HG03460 (cell line): ENCODE data around the gene CHAF1A.
A peak's percentile ranks its signal among the peaks of the same experiment; 100 is the strongest.

Experiments used
- ATAC-seq: cut with Tn5 transposase; IDR thresholded peaks from one replicate; pipeline ENCODE4 v1.9.1; 2021; ENCODE audit not compliant: unreplicated experiment

CHAF1A gene

DNA sequence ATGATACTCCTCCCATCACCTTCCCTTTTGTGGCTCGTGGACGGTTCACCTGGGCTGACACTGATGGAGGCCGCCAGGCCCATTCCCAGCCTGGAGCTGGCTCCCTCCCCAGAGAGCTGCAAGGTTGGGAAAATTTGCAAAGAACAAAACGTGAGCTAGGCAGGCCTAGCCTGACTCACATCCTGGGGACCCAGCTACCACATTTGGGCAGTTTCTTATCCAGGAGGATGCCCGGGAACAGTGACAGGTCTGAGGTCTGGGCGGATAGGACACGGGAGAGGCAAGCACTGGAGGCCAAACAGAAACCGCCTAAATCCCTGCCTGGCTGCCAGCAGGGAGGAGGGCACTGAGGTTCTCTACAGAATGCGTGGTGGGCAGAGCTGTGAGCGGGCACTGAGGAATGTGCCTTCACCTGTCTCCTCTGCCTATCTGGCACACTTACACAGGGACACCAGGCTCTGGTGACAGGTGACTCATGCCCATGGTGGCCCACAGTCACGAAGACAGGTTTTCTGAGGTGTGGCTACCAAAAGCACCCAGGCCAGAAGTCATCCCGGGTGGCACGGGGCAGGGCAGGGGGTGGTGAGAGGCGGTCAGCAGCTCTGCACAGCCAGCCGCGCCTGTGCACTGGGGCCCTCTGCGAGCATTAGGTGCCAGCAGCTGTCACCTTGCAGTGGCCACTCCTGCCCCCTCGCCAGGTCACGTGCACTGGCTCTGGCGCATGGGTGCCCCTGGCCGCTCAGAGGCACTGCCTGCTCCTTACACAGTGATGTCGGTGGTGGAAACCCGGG lies 25.3 kb upstream of the CHAF1A start:
- ATAC-seq = no peak

DNA sequence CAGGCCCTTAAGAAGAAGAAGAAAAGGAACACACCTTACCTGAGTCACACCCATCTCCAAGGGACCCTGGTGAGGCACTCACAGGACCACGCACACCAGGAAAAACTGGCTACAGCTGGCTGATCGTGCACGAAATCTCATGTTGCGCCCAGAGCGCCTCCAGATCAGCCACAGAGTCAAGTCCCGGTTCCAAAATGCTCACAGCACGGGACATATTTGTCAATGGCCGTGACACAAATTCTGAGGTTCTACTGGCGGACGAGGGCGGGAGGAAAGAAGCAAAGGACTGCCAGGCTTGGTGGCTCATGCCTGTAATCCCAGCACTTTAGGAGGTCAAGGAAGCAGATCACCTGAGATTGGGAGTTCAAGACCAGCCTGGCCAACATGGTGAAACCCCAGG lies 23.6 kb upstream of the CHAF1A start:
- no peak for ATAC-seq

DNA sequence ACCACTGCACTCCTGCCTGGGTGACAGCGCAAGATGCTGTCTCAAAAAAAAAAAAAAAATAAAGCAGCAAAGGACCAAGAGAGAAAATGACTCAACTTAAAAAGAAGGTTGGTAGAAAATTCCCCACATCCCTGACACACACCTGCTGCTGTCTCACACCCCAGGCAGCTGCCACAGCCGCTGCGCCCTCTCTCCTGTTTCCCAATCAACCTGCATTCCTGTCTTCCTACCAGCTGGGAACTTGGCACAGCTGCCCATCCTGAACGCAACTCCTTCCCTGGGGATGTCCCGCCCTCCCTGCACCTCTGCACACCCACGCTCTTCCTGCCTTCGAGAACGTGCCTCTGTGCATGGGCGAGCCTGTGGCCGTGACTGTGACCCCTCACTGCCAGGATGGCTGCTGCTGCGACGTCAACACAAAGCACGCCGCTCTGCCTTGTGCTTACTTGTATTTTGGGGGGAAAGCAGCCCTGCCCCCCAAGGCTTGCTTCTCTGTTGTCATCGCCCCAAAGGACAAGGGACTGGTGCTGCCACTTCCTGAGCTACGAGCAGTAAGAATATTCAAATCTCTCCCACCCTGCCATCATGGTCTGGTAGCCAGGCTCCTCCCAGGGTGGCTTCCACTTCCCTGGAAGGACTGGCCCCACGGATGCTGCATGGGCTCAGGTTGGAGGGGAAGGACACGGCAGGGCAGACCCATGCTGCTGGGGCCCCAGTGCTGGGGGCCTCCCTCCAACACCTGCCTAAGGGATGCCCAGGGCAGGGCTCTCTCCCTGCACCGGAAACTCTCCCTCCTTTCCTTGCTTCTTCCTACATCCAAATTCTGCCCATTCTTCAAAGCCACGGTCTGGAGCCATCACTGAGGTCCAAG lies 22.8 kb upstream of the CHAF1A start:
- ATAC-seq = no peak

- ATAC-seq = no peak
Measured at GRCh38 chr19:4380254-4380727, 22.1 kb upstream of the CHAF1A start.

GRCh38 chr19:4385291-4386040 lies 17.0 kb upstream of the CHAF1A start:
- ATAC-seq = no peak

DNA sequence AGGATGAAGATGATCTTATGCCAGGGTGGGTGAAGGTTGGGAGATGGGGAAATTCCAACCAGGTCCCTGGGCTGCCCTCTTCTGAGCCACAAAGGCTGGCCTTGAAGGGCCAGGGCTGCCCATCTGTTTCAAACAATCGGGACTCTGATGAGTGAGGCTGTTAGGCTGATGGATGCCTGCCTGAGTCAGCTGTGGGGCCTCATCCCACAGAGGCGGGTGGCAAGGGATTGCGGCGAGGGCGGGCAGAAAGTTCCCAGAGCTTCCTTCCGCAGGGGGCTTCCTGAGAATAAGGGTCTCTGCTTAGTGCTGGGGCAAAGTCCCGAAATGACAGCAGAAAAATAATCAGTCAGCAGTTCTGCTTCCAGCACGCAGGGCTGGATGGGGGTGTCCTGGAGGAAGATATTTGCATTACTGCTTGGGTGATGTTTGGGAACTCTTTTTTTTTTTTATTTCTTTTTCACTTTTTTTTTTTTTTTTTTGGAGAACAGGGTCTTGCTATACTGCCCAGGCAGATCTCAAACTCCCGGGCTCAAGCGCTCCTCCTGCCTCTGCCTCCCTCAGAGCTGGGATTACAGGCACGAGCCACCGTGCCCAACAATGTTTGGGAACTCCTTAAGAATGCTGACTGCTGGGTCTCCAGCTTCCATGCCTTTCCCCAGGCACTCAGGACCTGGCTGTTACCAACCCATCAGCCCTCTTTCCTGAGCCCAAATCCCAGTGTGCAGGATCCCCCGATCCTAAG lies 16.2 kb upstream of the CHAF1A start:
- no peak for ATAC-seq

DNA sequence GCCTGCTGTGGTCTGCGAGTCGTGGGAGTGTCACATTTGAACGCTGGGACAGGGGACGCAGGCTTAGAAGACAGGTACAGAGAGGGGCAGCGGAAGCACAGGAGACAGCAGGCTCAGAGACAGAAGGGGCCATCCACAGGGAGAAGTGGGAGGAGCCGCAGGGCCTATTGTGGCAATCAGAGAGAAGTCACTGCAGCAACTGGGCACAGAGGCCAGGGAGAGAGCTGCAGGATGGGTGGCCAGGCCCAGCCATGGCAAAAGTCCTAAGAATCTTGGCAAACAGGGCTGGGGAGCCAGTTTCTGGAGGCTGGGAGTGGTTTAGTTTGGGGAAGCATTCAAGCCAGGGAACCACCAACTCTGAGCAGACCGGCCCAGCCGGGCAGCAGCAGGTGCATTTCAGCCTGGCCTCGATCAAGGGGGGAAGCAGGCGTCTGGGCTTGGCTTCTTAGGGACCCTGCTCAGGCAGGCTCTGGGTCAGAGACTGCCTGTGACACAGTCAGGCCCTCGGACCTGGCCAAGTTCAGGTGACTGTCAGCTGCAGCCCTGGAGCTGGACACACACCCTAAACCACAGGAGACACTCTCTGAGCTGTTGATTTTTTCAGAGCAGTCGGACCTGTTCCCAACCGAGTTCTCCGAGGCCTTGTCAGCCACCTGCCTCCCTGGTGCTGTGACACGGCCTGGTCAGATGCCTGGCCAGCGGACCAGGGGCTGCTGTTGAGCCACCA lies 13.9 kb upstream of the CHAF1A start:
- no peak for ATAC-seq

DNA sequence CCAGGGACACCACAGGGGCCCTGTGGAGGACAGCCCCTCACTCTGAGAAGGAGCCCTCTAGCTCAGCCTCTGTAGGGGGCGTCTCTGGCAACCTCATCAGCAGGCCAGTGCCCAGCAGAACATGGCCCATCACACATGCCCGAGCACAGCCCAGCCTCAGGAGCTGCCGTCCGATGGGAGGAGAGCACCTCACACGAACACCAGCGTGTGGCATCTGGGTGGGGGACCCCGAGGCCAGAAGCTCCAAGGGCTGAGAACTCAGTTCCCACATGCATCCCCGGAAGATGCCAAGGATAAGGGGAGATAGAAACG lies 13.4 kb upstream of the CHAF1A start:
- no peak for ATAC-seq

GRCh38 chr19:4389511-4390016 lies 12.9 kb upstream of the CHAF1A start:
- no peak for ATAC-seq

DNA sequence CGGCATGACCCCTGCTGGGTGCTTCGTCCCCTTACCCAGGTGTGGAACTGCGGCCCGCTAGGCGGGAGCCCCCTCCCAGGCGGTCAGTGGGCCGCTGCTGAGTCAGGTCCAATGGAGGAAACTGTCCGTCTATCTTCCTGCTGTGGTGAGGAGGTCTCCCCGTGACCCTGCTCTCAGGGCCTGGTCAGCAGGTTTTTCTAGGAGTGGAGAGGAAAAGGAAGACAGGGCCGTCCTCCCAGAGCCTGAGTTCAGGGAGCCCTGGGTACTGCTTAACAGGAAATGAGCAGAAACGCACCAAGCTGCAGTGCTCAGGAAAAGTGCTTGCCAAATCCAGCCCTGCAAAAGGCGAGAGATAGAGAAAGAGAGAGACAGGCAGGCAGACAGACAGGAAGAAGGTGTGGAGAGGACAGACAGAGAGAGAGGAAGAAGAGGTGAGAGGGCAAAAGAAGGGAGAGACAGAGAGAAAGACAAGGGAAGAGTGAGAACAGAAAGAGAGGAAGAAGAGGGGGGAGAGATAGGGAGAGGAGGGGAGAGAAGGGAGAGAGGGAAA lies 12.3 kb upstream of the CHAF1A start:
- no peak for ATAC-seq

GRCh38 chr19:4390567-4391305 lies 11.7 kb upstream of the CHAF1A start:
- ATAC-seq = no peak

GRCh38 chr19:4391306-4391693 lies 11.1 kb upstream of the CHAF1A start:
- no peak for ATAC-seq

- no peak for ATAC-seq
Measured at GRCh38 chr19:4391701-4392483, 10.5 kb upstream of the CHAF1A start.

GRCh38 chr19:4393947-4394590 lies 8.4 kb upstream of the CHAF1A start:
- ATAC-seq = no peak

- no peak for ATAC-seq
Measured at GRCh38 chr19:4396949-4397783, 5.3 kb upstream of the CHAF1A start.

- peak; percentile 2 for ATAC-seq
Measured at GRCh38 chr19:4399812-4400134, 2.7 kb upstream of the CHAF1A start.
